Activated T-helper 9 cell treated with anti-CD3 and anti-CD28 coated beads, Interleukin-2, amount 50 U/mL, for 16 hours (primary cell): ENCODE results near the gene LRP11.
"Not testable (repeated sequence)": the region's sequence is repeated elsewhere in the genome, so short reads cannot be mapped to it uniquely, and the experiment has no call there.

Source experiments
- DNase-seq: peaks from one replicate; pipeline ENCODE4 v3.0.0-alpha.2; 2020; ENCODE audit warnings: low read depth

Gene LRP11

DNA sequence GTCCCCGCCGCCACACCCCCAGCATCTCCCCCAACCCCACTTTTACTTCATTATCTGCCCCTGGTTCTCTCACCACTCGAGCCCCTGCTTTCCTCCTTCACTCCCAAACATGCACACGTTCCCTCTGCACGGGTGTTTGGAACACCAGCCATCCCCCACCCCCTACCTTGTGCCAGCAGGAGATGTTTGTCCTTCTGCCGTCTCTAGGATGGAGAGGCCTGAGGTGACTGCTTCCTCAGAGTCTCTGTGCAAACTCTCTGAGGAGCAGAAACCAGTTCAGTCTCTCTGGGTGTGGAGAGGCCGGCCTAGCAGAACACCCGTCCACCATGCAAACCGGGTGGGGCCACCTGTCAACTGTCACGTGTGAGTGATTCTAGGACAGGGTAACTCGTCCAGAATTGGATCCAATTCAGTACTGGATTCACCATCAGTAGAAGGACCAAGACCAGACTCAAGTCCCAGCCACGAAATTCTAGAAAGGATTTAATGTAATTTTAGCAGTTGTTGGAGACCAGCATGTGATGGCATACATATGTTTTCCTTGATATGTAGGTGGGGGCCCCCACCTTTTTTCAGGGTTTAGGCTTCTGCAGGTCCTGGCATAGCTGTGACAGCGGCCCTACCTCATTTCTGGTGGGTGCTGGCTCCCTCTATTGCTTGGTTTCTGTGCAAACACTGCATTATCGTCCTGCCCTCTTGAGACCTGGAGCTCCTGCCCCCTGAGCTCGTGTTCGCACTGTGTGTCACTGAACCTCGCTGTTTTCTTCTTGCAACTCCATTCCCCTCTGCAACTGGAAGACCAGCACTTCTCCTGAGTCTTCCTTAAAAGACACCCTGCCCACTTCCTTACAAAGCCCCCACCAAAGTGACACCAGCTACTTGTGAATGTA is 33.9 kb upstream of the LRP11 start, which contains the start of gene RAET1E:
Gene RAET1E, minus strand, starts transcription at position 259 of the 890 bp plus-strand sequence. CDS start 7,212 bp downstream, outside the sequence.
- no peak for DNase-seq

DNA sequence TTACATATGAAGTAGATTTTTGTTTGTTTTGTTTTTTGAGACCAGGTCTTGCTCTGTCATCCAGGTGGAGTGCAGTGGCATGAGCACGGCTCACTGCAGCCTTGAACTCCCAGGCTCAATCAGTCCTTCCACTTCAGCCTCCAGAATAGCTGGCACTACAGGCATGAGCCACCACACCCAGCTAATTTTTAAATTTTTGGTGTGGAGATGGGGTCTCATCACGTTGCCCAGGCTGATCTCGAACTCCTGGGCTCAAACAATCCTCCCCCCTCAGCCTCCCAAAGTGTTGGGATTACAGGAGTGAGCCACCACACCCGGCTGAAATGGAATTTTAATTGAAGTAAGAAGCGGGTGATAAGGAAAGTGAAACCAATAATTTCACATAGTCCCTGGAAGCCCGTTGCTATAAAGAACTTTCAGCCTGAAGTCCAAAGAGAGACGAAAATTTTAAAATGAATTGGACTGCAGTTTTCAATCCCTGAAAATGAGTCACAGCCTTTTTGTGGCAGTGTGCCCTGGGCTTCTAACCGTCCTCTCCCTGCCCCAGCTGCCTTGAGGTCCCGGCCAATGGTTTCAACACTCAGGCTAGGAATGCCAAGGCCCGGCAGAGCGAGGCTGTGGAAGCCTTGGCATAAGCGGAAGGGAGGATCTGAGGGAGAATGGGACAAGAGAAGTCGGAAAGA is 33.0 kb upstream of the LRP11 start:
- no peak for DNase-seq

DNA sequence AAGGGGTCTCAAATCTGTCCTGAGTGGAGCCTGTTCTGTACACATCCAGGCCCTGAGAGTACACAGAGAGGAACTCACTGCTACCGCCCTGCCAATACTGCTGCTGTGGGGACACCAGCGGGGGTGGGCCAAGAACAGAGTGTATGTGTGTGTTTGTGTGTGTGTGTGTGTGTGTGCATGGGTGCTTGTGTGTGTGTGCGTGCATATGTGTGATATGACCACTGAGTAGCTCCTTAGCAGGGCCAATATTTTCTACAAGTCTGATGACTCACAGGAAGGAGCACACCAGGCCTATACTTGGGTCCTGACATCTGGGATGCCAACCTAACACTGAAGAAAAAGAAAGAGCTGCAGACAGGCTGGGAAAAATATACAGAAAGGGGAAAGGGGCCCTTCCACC is 32.3 kb upstream of the LRP11 start:
- no peak for DNase-seq

DNA sequence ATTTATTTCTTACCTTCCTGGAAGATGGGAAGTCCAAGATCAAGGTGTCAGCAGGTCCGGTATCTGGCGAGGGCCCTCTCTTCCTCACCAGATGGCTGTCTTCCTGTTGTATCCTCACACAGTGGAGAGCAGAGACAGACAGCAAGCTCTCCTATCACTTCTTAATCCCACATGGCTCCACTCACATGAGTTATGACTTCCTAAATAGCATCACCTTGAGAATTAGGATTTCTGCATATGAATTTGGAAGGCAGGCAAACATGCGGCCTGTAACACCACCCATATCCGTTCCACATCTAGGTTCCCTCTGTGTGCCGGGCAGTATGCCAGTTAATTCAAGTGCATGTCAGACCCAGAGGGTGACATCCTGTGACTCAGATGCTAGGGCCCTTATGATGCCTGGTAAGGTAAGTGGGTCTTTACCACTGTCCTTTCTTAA is 31.7 kb upstream of the LRP11 start:
- DNase-seq, result peak; percentile 8

DNA sequence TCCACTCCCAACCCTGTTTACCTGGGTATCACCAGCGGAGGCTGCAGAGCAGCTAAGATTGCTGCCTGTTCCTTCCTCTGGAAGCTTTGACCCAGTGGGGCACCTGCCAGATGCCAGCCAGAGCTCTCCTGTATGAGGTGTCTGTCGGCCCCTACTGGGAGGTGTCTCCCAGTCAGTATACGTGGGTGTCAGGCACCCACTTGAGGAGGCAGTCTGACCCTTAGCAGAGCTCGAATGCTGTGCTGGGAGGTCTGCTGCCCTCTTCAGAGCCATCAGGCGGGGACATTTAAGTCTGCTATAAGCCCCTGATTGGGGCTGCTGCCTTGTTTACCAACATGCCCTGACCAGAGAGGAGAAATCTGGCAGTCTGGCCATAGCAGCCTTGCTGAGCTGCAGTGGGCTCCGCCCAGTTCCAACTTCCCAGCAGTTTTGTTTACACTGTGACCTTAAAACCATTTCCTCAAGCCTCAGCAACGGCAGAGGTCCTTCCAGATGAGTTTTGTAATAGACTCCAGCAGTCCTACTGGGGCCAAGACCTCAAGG is 31.0 kb upstream of the LRP11 start:
- no peak for DNase-seq

DNA sequence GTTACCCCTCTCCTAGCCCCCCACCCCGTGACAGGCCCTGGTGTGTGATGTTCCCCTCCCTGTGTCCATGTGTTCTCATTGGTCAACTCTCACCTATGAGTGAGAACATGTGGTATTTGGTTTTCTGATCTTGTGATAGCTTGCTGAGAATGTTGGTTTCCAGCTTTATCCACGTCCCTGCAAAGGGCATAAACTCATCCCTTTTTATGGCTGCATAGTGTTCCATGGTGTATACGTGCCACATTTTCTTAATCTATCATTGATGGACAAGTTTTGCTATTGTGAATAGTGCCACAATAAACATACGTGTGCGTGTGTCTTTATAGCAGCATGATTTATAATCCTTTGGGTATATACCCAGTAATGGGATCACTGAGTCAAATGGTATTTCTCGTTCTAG is 27.7 kb upstream of the LRP11 start:
- DNase-seq, result not testable (repeated sequence)

DNA sequence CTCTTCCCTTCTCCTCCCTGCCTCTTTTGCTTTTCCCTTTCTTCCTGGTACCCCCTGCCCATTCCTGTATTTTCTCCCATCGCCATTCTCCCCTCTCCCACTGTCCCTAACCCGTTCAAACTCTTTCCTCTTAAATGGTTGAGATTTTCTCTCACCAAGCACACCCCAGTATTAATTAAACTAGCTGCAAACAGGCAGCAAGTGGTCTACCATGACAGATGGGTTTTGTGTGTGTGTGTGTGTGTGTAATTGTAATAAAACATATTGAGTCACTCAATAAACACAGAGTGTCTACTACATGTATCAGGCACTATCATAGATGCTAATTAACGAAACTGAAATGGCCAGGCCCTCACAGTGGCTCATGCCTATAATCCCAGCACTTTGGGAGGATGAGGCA is 27.1 kb upstream of the LRP11 start:
- DNase-seq, result no peak

DNA sequence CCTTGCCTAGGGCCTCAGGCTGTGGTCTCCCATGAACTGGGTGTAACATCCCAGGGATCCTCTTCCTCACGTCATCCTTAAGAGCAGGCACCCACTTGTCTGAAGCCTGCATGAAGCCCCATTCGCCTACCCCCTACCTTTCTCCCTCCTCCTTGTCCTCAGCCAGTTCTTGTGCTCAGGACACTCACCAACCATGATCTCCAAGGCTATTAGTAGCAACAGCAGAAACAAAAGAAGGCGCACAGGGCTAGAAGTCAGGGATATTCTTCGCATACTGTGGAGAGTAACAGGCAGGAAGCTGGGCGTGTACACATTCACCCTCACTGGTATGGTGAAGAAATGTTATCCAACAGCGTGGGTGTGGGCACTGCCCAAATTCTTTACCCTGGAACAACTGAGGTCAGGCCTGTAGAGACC is 26.5 kb upstream of the LRP11 start:
- DNase-seq, result no peak

DNA sequence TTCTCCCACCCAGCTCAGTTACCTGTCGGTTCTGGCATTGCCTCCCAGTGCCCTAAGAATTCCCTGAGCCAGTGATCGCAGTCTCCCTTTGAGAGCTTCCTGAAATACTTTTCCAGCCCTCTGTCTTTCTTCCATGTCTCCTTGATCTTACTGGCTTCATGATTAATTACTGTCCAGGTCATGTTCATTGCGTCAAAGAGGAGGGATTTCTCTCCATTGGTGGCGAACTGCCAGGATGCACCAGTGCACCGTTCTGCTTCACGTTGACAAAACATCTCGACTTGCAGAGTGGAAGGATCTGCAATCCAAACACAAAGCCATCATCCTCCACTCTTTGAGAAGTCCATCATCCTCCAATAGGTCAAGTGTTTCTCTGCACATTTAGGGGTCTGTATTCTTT is 25.2 kb upstream of the LRP11 start:
- DNase-seq, result no peak

DNA sequence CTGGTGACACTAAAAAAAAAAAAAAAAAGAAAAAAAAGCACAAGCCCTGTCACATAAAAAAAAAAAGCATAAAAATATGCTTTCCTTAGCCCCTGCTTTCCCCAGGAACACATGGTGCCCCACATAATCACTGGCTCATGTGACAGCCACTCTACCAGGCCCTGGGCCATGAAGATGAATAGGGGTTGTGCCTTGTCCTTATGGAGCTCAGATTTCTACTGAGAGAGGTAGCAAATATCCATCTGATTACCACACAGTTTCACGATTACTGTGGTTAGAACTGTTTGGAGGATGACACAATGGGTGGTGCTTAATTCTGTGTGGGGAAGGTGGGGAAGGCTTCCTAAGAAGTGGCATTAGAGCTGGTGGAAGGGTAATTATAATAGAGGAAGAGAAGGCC is 24.5 kb upstream of the LRP11 start:
- no peak for DNase-seq

DNA sequence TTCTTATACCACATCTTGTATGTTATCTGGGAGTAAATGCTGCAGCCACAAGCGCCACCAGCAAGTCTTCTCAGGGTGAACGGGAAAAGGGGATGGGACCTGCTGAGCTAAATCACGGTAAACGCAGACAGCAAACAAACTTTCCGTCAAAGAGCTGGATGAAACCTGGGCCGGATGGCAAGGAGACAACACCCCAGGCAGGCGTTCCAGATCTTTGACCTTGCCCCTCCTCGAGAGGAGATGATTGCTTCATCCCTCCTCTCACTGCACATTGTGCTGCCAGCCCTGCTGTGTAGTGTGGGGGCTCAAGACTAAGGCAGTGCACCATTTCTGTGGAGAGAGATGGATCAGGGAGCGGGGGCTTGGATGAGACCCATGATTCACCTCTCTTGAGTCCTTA is 23.9 kb upstream of the LRP11 start:
- DNase-seq, result no peak

DNA sequence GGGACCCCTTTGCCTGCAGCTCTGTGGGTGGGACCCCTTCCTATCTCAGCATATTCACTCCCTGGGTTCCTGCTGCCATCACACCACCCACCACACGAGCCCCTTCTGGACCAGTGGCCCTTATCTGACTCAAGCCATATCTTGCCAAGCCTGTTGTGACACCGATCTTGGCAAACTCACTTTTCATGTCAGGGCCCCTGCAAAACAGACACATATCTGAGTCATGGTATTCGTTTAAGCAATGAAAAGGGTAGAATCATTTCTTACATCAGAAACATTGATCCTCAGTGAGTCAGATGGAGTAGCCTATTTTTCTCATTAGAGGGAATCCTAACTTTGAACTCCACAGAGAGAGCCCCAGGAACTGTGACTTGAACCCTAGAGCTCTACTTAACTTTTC is 23.2 kb upstream of the LRP11 start:
- no peak for DNase-seq

DNA sequence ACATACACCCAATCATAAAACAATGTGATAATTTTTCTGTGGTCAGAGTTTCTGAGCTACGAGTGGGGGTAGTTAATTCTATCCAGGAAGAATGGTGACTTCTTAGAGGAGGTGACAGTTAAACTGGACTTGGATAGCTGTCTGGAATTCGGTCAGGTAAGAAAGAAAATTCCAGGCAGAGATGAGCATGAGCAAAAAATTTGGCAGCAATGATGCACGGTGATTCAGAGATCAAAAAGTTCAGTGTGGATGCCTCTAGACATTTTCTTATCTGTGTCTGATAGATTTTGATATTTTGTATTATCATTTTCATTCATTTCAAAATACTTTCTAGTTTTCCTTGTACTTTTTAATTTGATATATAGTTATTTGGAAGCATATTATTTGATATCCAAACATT is 21.7 kb upstream of the LRP11 start:
- DNase-seq, result no peak

DNA sequence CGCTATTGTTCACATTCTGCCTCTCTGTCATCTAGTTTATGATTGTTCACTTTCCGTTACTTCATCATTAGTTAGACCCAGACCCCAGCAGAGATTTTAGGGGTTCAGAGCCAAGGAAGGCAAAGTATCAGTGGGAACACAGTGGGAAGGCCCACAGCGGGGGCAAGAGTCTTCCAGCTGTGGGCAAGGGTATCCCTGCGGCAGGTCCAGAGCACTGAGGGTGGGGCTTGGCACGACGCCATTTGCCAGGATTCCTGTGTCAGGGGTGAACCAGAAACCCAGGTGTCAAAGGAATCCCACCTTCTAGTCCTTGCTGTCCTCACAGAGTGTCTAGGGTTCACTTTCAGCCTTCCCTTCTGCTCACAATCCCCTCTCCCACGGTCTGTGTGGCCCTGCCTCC is 20.5 kb upstream of the LRP11 start:
- no peak for DNase-seq

DNA sequence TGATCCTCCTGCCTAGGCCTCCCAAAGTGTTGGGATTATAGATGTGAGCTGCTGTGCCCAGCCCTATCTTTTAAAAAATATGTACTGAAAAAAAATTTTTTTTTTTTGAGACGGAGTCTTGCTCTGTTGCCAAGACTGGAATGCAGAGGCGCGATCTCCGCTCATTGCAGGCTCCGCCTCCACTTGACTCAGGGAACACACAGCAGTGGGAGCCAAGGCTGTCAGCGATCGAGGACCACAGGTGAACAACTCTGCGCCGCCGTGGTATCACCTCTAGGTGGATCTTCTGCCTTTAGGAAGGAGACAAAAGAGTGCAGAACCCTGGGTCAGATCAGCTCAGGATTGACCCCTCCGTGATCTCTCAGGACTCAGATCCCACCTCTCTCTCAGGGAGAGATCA is 20.1 kb upstream of the LRP11 start:
- DNase-seq, result no peak

DNA sequence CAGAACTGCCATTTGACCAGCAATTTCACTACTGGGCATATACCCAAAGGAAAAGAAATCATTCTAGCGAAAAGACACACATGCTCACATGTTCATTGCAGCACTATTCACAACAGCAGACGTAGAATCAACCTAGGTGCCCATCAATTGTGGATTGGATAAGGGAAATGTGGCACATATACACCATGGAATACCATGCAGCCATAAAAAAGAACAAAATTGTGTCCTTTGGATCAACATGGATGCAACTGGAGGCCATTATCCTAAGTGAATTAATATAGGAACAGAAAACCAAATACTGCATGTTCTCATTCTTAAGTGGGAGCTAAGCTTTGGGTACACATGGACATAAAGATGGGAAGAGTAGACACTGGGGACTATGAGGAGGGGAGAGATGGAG is 17.7 kb upstream of the LRP11 start:
- no peak for DNase-seq

DNA sequence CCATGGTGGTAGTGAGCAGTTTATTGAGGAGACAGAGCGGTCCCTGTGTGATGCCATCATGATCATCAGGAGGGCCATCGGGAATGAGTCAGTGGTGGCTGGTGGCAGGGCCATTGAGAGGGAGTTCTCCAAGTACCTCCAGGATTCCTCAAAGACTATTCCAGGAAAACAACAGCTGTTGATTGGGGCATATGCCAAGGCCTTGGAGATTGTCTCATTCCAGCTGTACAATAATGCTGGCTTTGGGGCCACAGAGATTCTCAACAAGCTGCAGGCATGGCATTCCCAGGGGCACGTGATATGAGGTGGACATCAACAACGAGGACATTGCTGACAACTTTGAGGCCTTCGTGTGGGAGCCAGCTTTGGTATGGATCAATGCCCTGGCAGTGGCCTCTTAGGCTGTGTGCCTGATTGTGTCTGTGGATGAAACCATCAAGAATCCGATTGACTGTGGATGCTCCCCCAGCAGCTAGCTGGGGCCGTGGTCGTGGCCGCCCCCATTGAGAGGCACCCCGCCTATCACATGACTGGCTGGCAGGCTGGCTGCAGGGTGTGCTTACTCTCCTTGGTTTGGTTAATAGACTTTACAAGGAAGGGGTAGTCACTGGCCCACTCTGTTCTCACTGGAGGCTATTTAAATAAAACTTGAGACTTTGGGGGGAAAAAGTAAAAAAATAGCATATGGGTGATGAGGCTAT is 17.1 kb upstream of the LRP11 start:
- no peak for DNase-seq

DNA sequence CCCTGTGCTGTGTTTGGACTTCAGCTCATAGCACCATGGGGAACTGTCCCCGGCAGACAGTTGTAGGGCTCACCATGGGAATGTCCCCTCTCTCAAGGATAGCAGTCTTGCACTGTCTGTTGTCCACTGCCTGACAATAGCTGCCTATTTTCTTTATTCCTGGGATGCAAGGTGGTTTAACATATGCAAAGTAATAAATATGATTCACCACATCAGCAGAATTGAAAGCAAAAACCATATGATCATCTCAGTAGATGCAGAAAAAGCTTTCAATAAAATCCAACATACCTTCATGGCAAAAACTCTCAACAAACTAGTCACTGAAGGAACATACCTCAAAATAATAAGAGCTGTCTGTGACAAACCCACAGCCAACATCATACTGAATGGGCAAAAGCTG is 13.5 kb upstream of the LRP11 start:
- no peak for DNase-seq

DNA sequence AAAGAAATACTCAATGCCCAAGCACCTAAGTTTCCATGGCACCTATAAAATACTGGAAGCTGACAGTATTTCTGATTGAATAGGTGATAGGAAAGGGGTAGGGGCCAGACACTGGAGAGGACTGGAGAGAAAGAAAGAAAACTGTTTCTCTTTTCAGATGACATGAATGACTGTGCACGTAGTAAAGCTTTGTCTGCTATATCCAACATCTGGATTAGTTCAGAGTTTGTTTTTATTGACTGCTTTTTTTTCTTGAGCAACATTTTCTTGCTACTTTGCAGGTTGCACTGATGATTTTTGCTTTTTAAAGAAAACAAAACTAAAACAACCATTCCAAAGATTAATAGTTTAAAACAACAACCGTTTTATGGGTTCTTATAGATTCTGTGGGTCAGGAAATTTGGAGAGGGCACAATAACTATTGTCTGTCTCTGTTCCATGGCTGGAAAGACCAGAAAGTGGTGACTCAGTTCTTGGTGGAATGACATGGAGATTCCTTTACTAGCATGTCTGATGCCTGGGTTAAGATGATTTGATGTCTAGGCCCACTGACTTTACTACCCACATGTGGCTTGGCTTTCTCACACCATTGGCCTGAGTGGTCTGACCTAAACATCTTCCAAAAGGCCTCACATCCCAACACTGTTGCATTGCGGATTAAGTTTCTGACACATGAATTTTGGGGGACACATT is 12.2 kb upstream of the LRP11 start:
- DNase-seq, result no peak

DNA sequence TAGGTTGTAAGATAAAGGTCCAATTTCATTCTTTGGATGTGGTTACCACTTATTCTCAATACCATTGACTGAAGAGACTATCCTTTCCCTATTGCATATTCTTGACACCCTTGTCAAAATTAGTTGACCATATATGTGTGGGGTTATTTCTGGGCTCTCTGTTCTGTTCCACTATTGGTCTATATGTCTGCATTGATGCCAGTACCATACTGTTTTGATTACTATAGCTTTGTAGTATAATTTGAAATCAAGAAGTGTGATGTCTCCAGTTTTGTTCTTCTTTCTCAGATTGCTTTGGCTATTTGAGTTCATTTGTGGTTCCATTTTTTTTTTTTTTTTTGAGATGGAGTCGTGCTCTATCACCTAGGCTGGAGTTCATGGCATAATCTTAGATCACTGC is 8.1 kb upstream of the LRP11 start:
- no peak for DNase-seq

DNA sequence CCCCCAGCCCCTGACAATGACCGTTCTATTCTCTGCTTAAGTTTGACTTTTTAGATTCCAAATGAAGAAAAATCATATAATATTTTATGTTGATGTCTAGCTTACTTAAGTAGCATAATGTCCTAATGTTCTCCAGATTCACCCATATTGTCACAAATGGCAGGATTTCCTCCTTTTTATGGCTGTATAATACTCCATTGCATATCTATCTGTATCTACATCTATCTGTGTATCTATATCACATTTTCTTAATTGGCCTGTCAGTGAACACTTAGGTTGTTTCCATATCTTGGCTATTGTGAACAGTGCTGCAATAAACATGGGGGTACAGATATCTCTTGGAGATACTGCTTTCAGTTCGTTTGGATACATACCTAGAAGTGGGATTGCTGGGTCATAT is 7.0 kb upstream of the LRP11 start:
- no peak for DNase-seq
